HEK293T (cell line): Measurements from ENCODE around the gene ZNF182.

ENCODE experiments used
- BHLHE40 ChIP-seq: fragments of 450-650 bp; IDR thresholded peaks from 2 replicates; pipeline ENCODE4 v1.6.1; 2016; ENCODE audit warnings: mild to moderate bottlenecking, moderate library complexity, borderline replicate concordance
- CTBP1 ChIP-seq: fragments of 450-650 bp; IDR thresholded peaks from 2 replicates; pipeline ENCODE4 v1.6.1; 2016; ENCODE audit warnings: borderline replicate concordance
- ELF4 ChIP-seq: fragments of 450-650 bp; IDR thresholded peaks from 2 replicates; pipeline ENCODE4 v1.6.1; 2017; ENCODE audit warnings: antibody characterized with exemption
- FOXA1 ChIP-seq: fragments of 450-650 bp; IDR thresholded peaks from 2 replicates; pipeline ENCODE4 v1.6.1; 2016; ENCODE audit warnings: mild to moderate bottlenecking
- FOXK2 ChIP-seq: fragments of 450-650 bp; IDR thresholded peaks from 2 replicates; pipeline ENCODE4 v1.6.1; 2016; ENCODE audit warnings: mild to moderate bottlenecking
- FOXM1 ChIP-seq: fragments of 450-650 bp; IDR thresholded peaks from 2 replicates; pipeline ENCODE4 v1.6.1; 2017; ENCODE audit warnings: mild to moderate bottlenecking, borderline replicate concordance
- SP1 ChIP-seq: fragments of 450-650 bp; IDR thresholded peaks from 2 replicates; pipeline ENCODE4 v1.6.1; 2017
- SUZ12 ChIP-seq: fragments of 450-650 bp; IDR thresholded peaks from 2 replicates; pipeline ENCODE4 v1.6.1; 2016; ENCODE audit warnings: mild to moderate bottlenecking
- TARDBP ChIP-seq: fragments of 450-650 bp; IDR thresholded peaks from 2 replicates; pipeline ENCODE4 v1.6.1; 2016
- ZNF384 ChIP-seq: fragments of 450-650 bp; IDR thresholded peaks from 2 replicates; pipeline ENCODE4 v1.6.1; 2016

DNA sequence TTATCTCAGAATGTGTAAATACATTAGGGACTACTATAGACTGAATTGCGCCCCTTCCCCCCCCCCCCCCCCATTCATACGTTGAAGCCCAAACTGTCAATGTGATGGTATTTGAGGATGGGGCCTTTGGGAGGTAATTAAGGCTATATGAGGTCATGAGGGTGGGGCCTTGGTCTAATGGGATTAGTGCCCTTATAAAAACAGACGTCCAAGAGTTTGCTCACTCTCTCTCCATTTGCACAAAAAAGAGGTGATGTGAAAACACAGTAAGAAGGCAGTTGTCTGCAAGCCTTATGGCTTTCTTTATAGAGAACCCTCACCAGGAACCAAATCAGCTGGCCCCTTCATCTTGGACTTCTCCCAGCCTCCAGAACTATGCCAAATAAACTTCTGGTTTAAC lies 18.3 kb upstream of the ZNF182 start:
- TF ChIP-seq BHLHE40, result no peak
- TF ChIP-seq FOXA1, result no peak
- TF ChIP-seq SP1, result no peak
- no peak for TF ChIP-seq FOXK2
- no peak for TF ChIP-seq FOXM1
- TF ChIP-seq SUZ12, result no peak
- TF ChIP-seq ELF4, result no peak
- TF ChIP-seq TARDBP, result no peak
- TF ChIP-seq ZNF384, result no peak
- TF ChIP-seq CTBP1, result no peak
